Camera-type eye (tissue), 1 donor: ENCODE measurements around the gene SPOCD1. TPM values are rescaled to one million over a fixed set of nuclear protein-coding genes. Genes with fewer than 3 reads are reported as not detected.

Experiments used
- total RNA-seq: library from RNA; depleted of rRNA; stranded (reverse); fragments of >200 nt; gene quantifications from one replicate; pipeline ENCODE4 v1.2.3, GENCODE V29; 2014

SPOCD1 gene
- 1.1 TPM for total RNA-seq

GRCh38 chr1:31815752-31816500 lies at the start of gene SPOCD1:
TSS of gene SPOCD1 (minus strand) at chr1:31816022. CDS start at chr1:31815333, 689 bp downstream.

GRCh38 chr1:31764312-31765040 lies 51.3 kb downstream of the SPOCD1 start, which contains the start of gene ADGRB2:
TSS of gene ADGRB2 (minus strand) at chr1:31764340. CDS start at chr1:31757221, 7,119 bp downstream.

Other genes with a start within 250 kb of the SPOCD1 start
- gene TINAGL1, start 239.5 kb downstream of the SPOCD1 start, total RNA-seq = 68.1 TPM
- not detected for gene HCRTR1, start 198.3 kb downstream of the SPOCD1 start, total RNA-seq
- gene PEF1, start 171.1 kb downstream of the SPOCD1 start, total RNA-seq = 58.5 TPM
- gene COL16A1, start 112.0 kb downstream of the SPOCD1 start, total RNA-seq = 353 TPM
- 32.9 TPM for gene ADGRB2, start 51.7 kb downstream of the SPOCD1 start, total RNA-seq
- 272 TPM for gene PTP4A2, start 122.3 kb upstream of the SPOCD1 start, total RNA-seq
- 146 TPM for gene KHDRBS1, start 197.8 kb upstream of the SPOCD1 start, total RNA-seq